ENCODE results near the gene ARHGEF9. TPM values are rescaled to one million over a fixed set of nuclear protein-coding genes. Genes with fewer than 3 reads are reported as not detected.
"Not testable (repeated sequence)": the region's sequence is repeated elsewhere in the genome, so short reads cannot be mapped to it uniquely, and the experiment has no call there.

Gene ARHGEF9
- total RNA-seq, 1 experiment from 2014 or later: 3.0 TPM

GRCh38 chrX:63661676-63662075 is 123.3 kb downstream of the ARHGEF9 start:
- no peak for DNase-seq (ENCODE audit: low spot score)

- DNase-seq (ENCODE audit: low spot score): no peak
Measured at GRCh38 chrX:63658920-63659319, 126.1 kb downstream of the ARHGEF9 start.

DNA sequence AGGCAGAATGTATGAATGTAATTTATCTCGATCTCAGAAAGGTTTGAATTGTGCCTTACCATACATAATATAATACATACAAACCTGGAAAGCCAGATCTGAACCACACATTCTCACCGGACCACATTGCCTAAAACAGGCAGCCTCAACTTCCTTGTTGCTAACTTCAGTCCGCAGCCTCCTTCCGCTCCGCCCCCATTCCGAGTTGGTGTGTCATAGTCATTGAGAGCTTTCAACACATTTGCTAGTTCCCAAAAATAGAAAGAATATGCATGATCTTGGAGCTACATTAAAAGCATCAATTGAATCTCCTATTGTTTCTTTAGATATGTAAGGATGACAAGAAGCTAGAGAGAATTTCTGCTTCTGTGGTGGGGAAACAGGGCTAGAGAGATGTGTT is 127.2 kb downstream of the ARHGEF9 start:
- DNase-seq (ENCODE audit: low spot score): peak; percentile 29

DNA sequence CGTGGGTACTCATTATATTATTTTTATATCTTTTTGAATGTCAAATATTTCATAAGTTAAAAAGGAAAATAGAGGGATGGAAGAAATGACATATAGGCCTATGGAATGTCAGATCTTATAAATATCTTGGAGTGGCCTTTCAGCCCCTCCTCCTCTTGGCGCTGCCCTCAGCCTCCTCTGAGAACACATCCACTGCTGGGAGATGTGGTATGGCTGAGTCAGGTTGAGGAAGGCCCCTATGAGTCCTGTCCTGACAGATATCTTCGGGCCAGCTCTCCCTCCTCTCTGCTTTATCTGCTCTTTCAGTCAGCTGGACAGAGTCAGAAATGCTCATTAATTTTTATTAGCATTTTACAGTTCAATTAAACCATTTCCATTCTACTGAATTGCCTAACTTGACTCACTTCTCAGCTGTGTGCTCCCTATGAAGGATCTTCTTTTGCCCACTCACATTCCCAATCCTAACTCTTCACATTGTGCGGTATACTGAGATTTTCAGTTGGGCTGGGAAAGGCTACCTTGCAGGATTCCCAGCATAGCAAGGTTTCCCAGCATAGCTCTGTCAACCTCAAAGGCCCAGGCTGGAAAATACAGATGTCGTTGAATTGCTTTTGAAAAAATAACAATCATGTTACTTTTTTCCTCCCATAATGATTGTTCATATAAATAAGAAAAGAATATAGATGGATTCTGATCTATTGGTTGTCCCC is 128.0 kb downstream of the ARHGEF9 start:
- no peak for DNase-seq (ENCODE audit: low spot score)

- no peak for DNase-seq (ENCODE audit: low spot score)
Measured at GRCh38 chrX:63652086-63652765, 132.8 kb downstream of the ARHGEF9 start.

DNA sequence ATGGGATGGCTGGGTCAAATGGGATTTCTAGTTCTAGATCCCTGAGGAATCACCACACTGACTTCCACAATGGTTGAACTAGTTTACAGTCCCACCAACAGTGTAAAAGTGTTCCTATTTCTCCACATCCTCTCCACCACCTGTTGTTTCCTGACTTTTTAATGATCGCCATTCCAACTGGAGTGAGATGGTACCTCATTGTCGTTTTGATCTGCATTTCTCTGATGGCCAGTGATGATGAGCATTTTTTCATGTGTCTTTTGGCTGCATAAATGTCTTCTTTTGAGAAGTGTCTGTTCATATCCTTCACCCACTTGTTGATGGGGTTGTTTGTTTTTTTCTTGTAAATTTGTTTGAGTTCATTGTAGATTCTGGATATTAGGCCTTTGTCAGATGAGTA is 139.3 kb downstream of the ARHGEF9 start:
- not testable (repeated sequence) for DNase-seq (ENCODE audit: low spot score)

GRCh38 chrX:63635750-63636149 is 149.3 kb downstream of the ARHGEF9 start:
- DNase-seq (ENCODE audit: low spot score): no peak

- peak; percentile 63 for DNase-seq (ENCODE audit: low spot score)
Measured at GRCh38 chrX:63613531-63614028, 171.4 kb downstream of the ARHGEF9 start.

DNA sequence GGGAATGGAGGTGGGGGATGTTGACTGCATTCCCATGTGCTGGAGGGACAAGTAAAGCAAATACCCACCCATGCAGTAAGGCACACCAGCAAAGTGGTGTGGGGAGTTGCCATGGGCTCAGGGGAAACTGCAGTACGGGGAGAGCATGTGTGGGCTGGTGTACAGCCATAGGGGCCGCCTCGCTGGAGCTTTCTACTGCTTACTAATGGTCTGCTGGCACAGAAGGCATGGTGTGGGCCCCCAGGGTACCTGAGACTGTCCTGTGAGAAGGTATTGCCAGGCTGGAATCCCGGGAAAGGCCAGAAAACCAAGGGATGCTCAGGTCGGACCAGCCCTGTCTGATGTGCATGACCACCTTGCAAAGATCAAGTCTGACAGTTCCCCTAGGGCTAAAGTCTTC is 199.1 kb downstream of the ARHGEF9 start:
- DNase-seq (ENCODE audit: low spot score): no peak

Small RNA genes within 50 kb of the gene (small RNA-seq; reads per million reads assigned to genes)
- not detected for gene MIR1468

Data from HT-29 (cell line).